ENCODE measurements around the gene PNPLA6. TPM values are rescaled to one million over a fixed set of nuclear protein-coding genes. Genes with fewer than 3 reads are reported as not detected.

PNPLA6 gene
- 107 TPM in 2 replicates for total RNA-seq (2014; rRNA removed; shearing (Covaris generic))

GRCh38 chr19:7535047-7535997 lies at the start of gene PNPLA6:
TSS of gene PNPLA6 (plus strand) at chr19:7535717. CDS start at chr19:7535789, 72 bp downstream.

GRCh38 chr19:7488736-7489353 lies 46.7 kb upstream of the PNPLA6 start, which contains the start of gene PEX11G:
TSS of gene PEX11G (minus strand) at chr19:7489035. CDS start at chr19:7489010, 25 bp downstream.

GRCh38 chr19:7515645-7516151 lies 19.8 kb upstream of the PNPLA6 start, which contains the start of gene ZNF358:
TSS of gene ZNF358 (plus strand) at chr19:7516103. CDS start at chr19:7519243, 3,140 bp downstream.

GRCh38 chr19:7522072-7522922 lies 13.2 kb upstream of the PNPLA6 start, which contains the start of gene MCOLN1:
TSS of gene MCOLN1 (plus strand) at chr19:7522624. CDS start at chr19:7522751, 127 bp downstream.

GRCh38 chr19:7595466-7596133 lies 60.1 kb downstream of the PNPLA6 start, which contains the start of gene CAMSAP3:
TSS of gene CAMSAP3 (plus strand) at chr19:7595863. CDS start at chr19:7596003, 140 bp downstream.

Small RNA genes lying within 50 kb of the gene (small RNA-seq; reads per million reads assigned to genes)
- gene AC008878.2 = not detected

Other genes with a start within 250 kb of the PNPLA6 start
- gene INSR, start 241.3 kb upstream of the PNPLA6 start, total RNA-seq (2014; rRNA removed; shearing (Covaris generic)) = 13.8 and 17.4 TPM in 2 replicates
- 26.0 and 26.9 TPM in 2 replicates for gene ARHGEF18, start 186.8 kb upstream of the PNPLA6 start, total RNA-seq (2014; rRNA removed; shearing (Covaris generic))
- 4.9 TPM in 2 replicates for gene PEX11G, start 46.7 kb upstream of the PNPLA6 start, total RNA-seq (2014; rRNA removed; shearing (Covaris generic))
- gene ZNF358, start 19.6 kb upstream of the PNPLA6 start, total RNA-seq (2014; rRNA removed; shearing (Covaris generic)) = 27.8 and 37.1 TPM in 2 replicates
- 7.6 and 8.7 TPM in 2 replicates for gene MCOLN1, start 13.1 kb upstream of the PNPLA6 start, total RNA-seq (2014; rRNA removed; shearing (Covaris generic))
- gene CAMSAP3, start 60.1 kb downstream of the PNPLA6 start, total RNA-seq (2014; rRNA removed; shearing (Covaris generic)) = 0.05 and 0.26 TPM in 2 replicates
- 52.8 and 66.7 TPM in 2 replicates for gene XAB2, start 93.8 kb downstream of the PNPLA6 start, total RNA-seq (2014; rRNA removed; shearing (Covaris generic))
- gene PET100, start 94.1 kb downstream of the PNPLA6 start, total RNA-seq (2014; rRNA removed; shearing (Covaris generic)) = 60.7 and 62.6 TPM in 2 replicates
- gene PCP2, start 98.0 kb downstream of the PNPLA6 start, total RNA-seq (2014; rRNA removed; shearing (Covaris generic)) = not detected in 2 replicates
- gene STXBP2, start 101.4 kb downstream of the PNPLA6 start, total RNA-seq (2014; rRNA removed; shearing (Covaris generic)) = 0.05 TPM in 1 of 2 replicates, not detected in the other
- gene RETN, start 133.3 kb downstream of the PNPLA6 start, total RNA-seq (2014; rRNA removed; shearing (Covaris generic)) = not detected in 2 replicates
- gene MCEMP1, start 141.4 kb downstream of the PNPLA6 start, total RNA-seq (2014; rRNA removed; shearing (Covaris generic)) = 0.27 TPM in 1 of 2 replicates, not detected in the other
- 121 and 150 TPM in 2 replicates for gene TRAPPC5, start 145.1 kb downstream of the PNPLA6 start, total RNA-seq (2014; rRNA removed; shearing (Covaris generic))
- 0.34 and 0.41 TPM in 2 replicates for gene FCER2, start 166.4 kb downstream of the PNPLA6 start, total RNA-seq (2014; rRNA removed; shearing (Covaris generic))
- not detected in 2 replicates for gene CLEC4G, start 196.4 kb downstream of the PNPLA6 start, total RNA-seq (2014; rRNA removed; shearing (Covaris generic))
- not detected in 2 replicates for gene CD209, start 211.8 kb downstream of the PNPLA6 start, total RNA-seq (2014; rRNA removed; shearing (Covaris generic))
- gene CLEC4M, start 227.5 kb downstream of the PNPLA6 start, total RNA-seq (2014; rRNA removed; shearing (Covaris generic)) = not detected in 2 replicates

Data from A375 (cell line).